Right renal cortex interstitium (tissue), 3 donors: ENCODE measurements around the gene PHACTR4. TPM values are rescaled to one million over a fixed set of nuclear protein-coding genes. Genes with fewer than 3 reads are reported as not detected.
"Not testable (repeated sequence)": the region's sequence is repeated elsewhere in the genome, so short reads cannot be mapped to it uniquely, and the experiment has no call there.

Experiments
- DNase-seq, 3 donors: peaks; one replicate each; pipeline ENCODE4 v3.0.0-alpha.2; 2013; ENCODE audit warnings: low read depth in 3 of 3, low spot score in 2 of 3
- polyA plus RNA-seq, 3 donors: library from polyadenylated mRNA; unstranded; fragments of 120-200 nt; gene quantifications; one replicate each; pipeline ENCODE4 v1.2.1, GENCODE V29; 2013; ENCODE audit not compliant: insufficient read length in 3 of 3

PHACTR4 gene
- polyA plus RNA-seq, 3 donors: 81.3 to 95.9 (median 91.8) TPM

DNA sequence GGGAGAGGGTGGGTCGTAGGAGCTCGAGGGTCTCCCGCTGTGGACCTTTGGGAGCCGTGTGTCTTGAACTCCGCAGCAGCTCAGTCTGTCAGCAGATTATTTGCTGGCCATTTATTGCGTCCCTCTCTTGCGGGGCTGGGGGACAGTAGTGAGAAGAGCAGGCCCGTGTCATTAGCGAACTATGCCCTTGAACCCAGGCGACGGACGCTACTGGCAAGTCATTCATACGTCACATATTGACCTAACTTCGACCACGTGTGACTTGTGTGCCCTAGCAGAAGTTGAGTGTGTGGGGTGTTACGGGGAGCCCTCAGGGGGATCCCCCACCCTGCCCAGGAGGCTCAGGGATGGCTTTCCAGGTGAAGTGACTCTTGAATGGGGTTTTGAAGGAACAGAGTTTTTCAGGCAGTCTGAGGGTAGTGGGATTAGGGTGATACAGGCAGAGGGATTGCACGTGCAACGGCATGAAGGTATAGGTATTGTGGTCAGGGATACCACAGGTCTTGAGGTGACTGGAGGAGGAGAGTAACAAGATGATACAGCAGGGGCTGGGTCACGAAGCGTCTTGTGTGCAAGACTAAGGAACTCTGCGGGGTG, 149.3 kb downstream of the PHACTR4 start:
- no peak for DNase-seq

- no peak for DNase-seq
Measured at GRCh38 chr1:28519946-28520725, 150.6 kb downstream of the PHACTR4 start.

GRCh38 chr1:28520796-28521195, 151.3 kb downstream of the PHACTR4 start:
- DNase-seq: not testable (repeated sequence)

- no peak for DNase-seq
Measured at GRCh38 chr1:28521502-28522164, 152.1 kb downstream of the PHACTR4 start.

- not testable (repeated sequence) for DNase-seq
Measured at GRCh38 chr1:28522537-28522936, 153.0 kb downstream of the PHACTR4 start.

- DNase-seq: not testable (repeated sequence)
Measured at GRCh38 chr1:28525002-28525642, 155.6 kb downstream of the PHACTR4 start.

GRCh38 chr1:28526886-28527285, 157.3 kb downstream of the PHACTR4 start:
- DNase-seq: no peak

GRCh38 chr1:28530456-28530855, 160.9 kb downstream of the PHACTR4 start:
- DNase-seq: no peak

DNA sequence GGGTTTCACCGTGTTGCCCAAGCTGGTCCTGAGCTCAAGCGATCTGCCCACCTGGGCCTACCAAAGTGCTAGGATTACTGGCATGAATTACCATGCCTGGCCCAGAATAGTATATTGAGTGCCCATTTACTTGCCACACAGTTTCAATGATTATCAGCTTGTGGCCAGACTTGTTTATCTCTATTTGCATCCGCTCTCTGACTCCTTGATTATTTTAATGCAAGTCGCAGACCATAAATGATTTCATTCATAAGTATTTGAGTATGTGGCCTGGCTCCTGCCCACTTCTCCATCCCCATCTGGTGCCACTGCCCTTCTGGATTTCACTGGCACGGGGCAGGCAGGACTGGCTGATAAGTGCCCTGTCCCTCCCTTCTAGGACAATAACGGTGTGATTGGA, 165.1 kb downstream of the PHACTR4 start:
- no peak for DNase-seq

DNA sequence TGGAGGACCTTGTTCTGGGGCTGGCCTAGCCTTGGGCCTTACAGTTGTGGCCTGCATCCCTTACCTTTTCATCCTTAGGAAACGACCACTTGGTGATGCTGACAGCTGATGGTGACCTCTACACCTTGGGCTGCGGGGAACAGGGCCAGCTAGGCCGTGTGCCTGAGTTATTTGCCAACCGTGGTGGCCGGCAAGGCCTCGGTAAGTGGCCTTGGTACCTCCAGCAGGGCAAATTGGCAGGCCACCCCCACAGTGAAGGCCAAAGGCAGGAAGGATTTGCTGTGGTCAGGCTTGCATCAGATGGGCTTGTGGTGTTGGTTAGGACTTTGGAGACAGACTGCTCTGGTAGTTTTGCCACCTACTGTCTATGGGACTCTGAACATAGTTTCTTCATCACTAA, 165.6 kb downstream of the PHACTR4 start:
- no peak for DNase-seq

GRCh38 chr1:28537457-28538199, 168.1 kb downstream of the PHACTR4 start:
- no peak for DNase-seq

- DNase-seq: no peak
Measured at GRCh38 chr1:28538286-28538685, 168.7 kb downstream of the PHACTR4 start.

DNA sequence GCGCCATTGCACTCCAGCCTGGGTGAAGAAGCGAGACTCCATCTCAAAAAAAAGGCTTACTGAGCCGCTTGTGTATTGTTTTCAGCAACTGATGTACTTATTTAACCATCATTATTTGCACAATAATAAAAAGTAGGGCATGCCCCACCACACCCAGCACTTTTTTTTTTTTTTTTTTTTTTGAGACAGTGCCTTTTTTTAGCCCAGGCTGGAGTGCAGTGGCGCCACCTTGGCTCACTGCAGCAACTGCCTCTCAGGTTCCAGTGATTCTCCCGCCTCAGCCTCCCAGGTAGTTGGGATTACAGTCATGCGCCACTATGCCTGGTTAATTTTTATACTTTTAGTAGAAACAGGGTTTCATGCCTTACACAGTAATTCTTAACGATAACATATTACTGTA, 171.1 kb downstream of the PHACTR4 start:
- no peak for DNase-seq

DNA sequence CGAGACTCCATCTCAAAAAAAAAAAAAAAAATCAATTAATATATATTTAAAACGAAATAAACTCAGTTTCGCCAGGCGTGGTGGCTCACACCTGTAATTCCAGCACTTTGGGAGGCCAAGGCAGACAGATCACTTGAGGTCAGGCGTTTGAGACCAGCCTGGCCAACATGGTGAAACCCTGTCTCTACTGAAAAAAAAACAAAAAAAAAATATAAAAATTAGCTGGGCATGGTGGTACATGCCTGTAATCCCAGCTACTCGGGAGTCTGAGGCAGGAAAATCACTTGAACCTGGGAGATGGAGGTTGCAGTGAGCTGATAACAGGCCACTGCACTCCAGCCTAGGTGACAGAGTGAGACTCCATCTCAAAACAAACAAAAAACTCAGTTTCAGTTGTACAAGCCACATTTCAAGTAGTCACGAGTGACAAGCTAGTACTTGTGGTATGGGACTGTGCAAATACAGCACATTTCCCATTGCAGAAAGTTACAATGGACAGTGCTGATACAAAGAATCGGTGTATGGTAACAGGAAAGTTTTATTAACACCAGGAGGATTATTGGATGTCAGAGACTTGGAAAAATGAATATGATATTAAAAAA, 172.0 kb downstream of the PHACTR4 start:
- DNase-seq: not testable (repeated sequence)

- no peak for DNase-seq
Measured at GRCh38 chr1:28545246-28545628, 175.7 kb downstream of the PHACTR4 start.

GRCh38 chr1:28548318-28548717, 178.8 kb downstream of the PHACTR4 start:
- no peak for DNase-seq
